Cerebellar cortex (tissue), 1 donor: ENCODE measurements around the gene ZNF136.

Source experiments
- DNase-seq: peaks from one replicate; pipeline ENCODE4 v3.0.0-alpha.2; 2015; ENCODE audit warnings: low spot score

Gene ZNF136

DNA sequence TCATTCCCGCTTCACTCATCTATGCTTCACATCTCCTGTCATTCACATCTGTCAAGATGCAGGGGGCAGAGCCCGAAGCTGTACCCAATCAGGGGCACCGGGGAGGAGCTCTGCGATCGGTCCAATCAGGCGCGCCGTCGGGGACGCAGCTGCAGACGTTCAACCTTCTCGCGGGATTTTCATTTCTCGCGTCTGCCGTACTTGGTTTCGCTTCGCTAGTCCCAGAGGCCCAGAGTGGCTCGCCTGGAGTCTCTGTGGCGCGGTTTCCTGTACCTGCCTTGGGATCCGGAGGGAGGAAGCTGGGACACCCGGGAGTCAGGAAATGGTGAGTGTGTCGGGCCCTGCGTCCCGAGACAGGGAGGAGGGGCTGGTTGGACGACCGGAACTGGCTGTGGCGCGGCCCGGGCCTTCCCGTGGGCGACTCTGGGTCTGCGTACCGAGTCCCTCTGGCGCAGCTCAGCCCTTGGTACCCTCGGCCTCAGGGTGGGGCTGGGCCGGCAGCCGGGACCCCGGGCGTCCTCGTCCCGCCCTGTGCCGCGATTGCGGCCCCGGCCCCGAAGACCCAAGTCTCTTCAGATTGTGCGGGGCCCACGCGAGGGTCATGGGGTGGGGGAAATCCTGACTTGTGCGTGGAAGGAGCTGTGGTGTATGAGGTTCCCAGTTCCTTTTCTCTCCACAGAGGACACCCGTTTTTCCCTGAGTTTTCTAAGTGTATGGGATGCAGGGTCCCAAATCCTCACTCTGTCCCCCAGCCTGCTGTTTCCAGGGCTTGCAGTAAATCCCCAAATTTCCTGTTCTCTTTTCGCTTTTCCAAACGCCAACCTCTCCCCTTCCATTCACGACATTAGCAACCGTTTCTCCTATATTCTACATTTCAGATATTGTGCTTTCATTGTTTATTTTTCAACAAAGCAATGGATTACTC lies at the start of gene ZNF136:
ZNF136 (plus strand) TSS at position 215 of the 925 bp plus-strand sequence; CDS start at position 323, 108 bp downstream.
- peak; percentile 96 for DNase-seq

GRCh38 chr19:12113121-12113520 lies 49.8 kb upstream of the ZNF136 start:
- DNase-seq: no peak

DNA sequence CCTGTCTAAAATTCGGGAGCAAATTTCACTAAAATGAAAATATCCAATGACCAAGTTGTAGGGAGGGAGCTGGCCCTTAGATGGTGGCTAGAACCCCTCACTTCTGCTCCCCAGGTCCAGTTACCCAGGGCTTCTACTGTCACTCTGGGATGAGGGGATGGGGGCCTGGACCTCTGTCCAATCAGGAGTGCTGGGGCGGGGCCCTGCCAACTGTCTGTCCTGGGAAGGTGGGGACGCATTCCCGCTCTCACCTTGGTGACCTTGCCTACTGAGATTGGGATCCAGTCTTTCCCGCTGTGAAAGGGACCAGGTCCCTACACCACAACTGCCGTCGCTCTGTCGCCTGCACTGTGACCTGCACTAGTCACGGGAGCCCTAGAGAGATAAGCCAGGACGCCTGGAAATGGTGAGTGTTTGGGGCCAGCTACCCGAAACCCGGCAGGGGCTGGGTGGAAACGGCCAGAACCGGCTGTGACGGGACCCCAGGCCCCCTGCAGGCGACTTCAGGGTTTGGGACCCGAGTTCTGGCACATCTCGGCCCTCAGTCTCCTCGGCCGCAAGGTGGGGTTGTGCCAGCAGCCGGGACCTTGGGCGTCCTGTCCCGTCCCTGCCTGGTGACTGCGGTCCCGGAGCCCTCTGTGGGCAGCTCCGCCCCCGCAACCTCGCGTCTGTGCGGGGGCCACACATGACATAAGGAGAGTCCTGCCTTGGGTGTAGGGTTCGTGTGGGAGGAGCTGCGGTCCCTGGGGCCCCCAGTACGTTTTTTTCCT lies 45.5 kb upstream of the ZNF136 start:
- DNase-seq: no peak

DNA sequence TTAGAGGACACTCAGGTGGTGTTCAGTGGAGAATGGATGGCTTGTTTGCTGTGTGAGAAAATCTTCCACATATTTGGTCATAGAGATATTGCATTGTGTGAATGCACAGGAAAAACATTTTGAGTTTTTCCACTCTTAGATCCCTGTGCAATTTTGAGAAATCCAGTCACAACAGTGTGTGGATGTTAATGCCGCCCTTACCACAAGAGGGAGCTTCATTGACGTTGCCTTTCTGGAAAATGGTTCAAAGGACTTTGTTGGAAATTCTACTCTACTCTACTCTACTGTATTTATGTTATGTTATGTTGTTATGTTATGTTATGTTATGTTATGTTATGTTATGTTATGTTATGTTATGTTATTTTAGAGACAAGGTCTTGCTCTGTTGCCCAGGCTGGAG lies 36.2 kb upstream of the ZNF136 start:
- DNase-seq: no peak

GRCh38 chr19:12133069-12133468 lies 29.8 kb upstream of the ZNF136 start:
- no peak for DNase-seq

DNA sequence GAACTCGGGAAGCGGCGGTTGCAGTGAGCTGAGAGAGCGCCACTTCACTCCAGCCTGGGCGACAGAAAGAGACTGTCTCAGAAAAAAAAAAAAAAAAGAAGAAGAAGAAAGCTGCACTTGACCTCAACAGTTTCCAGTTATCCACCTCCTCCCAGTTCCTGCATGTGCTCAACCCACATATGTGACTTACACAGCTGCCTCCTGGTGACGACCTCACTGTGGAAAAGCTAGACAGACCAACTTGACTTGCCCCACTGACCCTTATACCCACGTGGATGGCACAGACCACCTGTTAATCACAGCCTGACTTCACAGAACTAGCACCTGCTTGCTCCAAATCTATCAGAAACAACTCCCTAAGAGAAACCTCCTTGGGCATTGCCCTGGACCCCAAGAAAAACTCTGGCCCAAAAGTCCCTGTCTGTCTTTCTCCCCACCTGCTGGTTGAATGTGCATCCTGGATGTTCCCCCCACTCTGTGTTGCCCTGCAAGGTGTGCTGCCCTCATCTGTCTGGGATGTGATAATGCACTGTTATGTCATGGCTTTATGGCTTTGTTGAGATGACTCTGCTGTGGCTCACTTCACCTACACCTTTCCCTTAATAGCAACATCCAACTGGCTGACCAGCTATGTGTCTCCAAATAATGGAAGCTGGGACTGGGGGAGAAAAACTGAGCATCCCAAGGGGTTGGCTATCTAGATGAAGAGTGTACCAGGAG lies 25.5 kb upstream of the ZNF136 start:
- DNase-seq: no peak

DNA sequence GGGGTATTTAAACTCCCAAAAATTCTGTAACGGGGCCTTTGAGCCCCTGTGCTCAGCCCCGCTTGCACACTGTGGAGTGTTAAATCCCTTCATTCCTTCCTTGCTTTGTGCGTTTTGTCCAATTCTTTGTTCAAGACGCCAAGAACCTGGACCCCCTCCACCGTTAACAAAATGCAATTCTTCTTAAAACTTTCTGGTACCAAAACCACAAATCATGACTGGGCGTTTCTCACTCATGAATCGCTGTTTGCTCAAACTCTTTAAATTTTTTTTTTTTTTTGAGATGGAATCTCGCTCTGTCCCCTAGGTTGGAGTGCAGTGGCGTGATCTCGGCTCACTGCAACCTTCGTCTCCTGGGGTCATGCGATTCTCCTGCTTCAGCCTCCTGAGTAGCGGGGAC lies 23.6 kb upstream of the ZNF136 start:
- no peak for DNase-seq

DNA sequence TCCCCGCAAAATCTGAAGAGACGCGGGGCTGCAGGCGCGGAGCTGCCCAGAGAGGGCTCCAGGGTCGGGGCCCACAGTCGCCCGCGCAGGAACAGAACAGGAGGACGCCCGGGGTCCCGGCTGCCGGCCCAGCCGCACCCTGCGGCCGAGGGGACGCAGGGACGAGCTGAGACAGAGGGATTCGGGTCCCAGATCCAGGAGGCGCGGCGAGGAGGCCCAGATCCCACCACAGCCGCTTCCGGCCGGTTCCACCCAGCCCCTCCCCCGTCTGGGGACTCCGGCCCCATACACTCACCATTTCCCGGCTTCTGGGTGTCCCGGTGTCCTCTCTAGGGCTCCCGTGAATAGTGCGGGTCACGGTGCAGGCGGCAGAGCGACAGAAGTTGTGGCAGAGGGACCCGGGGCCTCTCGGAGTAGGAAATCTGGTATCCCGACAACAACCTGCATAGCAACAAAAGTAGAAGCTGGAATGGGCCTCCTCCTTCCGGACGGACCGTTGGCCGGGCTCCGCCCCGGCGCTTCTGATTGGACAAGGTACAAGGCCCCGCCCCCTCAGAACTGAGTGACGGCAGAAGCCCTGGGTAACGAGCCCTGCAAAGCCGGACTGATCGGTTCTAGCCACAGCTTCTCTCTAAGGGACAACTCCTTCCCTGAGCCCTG lies 22.9 kb upstream of the ZNF136 start, which contains the start of gene ZNF20:
ZNF20 (minus strand) TSS at position 466 of the 660 bp plus-strand sequence; CDS start at position 298, 168 bp downstream.
- DNase-seq: peak; percentile 94

- DNase-seq: peak; percentile 88
Observed at GRCh38 chr19:12140545-12141404, 22.1 kb upstream of the ZNF136 start.

- no peak for DNase-seq
Observed at GRCh38 chr19:12141405-12141736, 21.5 kb upstream of the ZNF136 start.

DNA sequence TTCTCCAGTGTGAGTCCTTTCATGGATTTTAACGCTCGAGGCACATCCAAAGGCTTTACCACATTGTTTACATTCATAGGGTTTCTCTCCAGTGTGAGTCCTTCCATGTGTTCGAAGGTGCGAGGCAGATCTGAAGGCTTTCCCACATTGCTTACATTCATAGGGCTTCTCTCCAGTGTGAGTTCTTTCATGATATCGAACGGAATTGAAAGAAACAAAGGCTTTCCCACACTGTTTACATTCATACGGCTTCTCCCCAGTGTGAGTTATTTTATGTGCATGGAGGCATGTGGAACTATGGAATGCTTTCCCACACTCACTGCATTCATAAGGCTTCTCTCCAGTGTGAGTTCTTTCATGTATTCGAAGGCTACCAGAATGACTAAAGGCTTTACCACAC lies 17.5 kb upstream of the ZNF136 start:
- no peak for DNase-seq

DNA sequence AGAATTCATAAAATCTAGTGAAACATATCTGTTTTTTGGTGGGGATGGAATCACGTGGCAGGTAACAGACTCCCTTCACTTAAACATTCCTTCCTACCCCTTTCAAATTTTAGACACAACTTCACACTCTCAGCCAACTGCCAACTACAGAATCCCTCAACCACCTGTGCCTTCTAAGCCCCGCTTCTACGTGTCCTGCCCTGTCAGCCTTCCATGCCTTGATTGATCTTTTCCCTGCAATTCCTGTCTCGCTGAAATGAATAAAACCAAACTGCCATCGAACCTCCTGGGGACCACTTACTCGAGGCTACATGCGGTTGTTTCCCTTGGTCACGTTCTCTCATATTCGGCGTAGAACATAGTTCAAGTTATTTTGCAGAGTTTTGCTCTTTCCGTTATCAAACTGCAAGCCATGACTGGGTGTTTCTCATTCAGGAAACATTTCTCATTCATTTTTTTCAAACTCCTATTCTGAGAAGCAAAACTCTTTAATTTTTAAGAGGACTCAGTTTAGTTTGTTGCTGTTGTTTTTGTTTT lies 7.5 kb upstream of the ZNF136 start:
- peak; percentile 19 for DNase-seq

- peak; percentile 97 for DNase-seq
Observed at GRCh38 chr19:12156223-12157058, 6.5 kb upstream of the ZNF136 start, which contains the start of gene ZNF625. Gene ZNF625, minus strand, starts transcription at chr19:12156734. Its CDS starts 176 bp downstream, at chr19:12156558.

GRCh38 chr19:12159773-12160414 lies 3.0 kb upstream of the ZNF136 start:
- DNase-seq: no peak

DNA sequence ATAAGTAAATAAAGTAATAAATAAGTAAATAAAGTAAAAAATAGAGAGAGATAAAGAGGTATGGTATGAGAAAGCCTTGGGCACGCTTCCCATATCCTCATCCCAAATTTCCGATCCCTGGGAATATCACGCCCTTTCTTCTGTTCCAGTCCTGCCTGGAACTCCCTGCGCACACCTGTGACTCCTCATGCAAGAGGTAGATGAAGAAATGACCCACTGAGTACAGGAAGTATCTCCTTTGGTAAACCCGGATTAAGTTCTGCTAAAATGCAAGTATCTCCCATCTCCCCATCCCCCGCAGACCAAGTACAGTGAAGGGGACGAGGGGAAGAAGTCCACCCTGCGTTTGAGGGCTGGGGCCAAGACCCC lies 399 bp upstream of the ZNF136 start:
- no peak for DNase-seq

DNA sequence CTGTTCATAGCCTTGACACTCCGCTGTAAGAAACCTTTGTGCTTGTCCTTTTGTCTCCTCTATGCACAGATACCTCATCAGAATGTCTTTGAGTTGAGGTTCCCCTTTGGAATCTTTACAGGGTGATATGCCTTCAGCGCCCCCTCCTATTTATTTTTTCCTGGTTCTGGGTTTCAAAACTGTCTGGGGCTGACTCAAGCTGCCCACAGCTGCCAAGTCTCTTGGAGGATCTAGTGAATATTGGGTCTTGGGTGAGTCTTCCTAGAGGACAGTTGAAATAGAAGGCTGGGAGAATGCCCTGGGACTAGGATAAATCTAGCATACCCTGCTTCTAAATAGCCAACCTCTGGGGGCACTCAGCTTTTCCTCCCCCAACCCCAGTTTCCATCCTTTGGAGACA lies 930 bp downstream of the ZNF136 start:
- no peak for DNase-seq

DNA sequence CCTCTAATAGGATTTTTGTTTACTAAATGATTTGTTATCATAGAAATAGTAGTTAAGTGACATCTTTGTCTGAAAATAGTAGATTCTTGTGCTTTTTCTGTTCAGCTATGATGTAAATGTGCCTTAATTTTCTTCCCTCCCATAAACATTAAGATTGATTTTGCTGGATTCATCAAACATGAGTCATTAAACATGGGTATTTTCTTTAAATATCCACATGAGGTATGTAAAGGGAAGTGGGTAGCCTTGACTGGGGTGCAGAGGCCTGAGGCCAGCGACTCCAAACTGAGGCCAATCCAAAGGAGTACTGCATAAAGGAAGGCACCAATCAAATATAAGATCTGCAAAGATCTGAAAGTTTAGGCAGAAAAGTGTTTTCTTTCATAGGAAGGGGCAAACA lies 3.7 kb downstream of the ZNF136 start:
- DNase-seq: no peak

- no peak for DNase-seq
Observed at GRCh38 chr19:12180377-12180776, 17.5 kb downstream of the ZNF136 start.

DNA sequence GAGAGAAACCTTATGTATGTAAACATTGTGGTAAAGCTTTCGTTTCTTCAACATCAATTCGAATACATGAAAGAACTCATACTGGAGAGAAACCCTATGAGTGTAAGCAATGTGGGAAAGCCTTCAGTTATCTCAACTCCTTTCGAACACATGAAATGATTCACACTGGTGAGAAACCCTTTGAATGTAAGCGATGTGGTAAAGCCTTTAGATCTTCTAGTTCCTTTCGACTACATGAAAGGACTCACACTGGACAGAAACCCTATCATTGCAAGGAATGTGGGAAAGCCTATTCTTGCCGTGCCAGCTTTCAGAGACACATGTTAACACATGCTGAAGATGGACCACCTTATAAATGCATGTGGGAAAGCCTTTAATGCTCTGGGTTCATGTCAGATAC lies 24.7 kb downstream of the ZNF136 start:
- DNase-seq: no peak
